Hair follicular keratinocyte (primary cell): ENCODE results near the gene RAB39A. TPM values are rescaled to one million over a fixed set of nuclear protein-coding genes. Genes with fewer than 3 reads are reported as not detected.

ENCODE experiments used
- total RNA-seq: library from RNA; depleted of rRNA; stranded (reverse); fragments of >200 nt; gene quantifications from 2 replicates; pipeline ENCODE4 v1.2.3, GENCODE V29; 2015

Gene RAB39A, protein sequence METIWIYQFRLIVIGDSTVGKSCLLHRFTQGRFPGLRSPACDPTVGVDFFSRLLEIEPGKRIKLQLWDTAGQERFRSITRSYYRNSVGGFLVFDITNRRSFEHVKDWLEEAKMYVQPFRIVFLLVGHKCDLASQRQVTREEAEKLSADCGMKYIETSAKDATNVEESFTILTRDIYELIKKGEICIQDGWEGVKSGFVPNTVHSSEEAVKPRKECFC
- not detected in 2 replicates for total RNA-seq

DNA sequence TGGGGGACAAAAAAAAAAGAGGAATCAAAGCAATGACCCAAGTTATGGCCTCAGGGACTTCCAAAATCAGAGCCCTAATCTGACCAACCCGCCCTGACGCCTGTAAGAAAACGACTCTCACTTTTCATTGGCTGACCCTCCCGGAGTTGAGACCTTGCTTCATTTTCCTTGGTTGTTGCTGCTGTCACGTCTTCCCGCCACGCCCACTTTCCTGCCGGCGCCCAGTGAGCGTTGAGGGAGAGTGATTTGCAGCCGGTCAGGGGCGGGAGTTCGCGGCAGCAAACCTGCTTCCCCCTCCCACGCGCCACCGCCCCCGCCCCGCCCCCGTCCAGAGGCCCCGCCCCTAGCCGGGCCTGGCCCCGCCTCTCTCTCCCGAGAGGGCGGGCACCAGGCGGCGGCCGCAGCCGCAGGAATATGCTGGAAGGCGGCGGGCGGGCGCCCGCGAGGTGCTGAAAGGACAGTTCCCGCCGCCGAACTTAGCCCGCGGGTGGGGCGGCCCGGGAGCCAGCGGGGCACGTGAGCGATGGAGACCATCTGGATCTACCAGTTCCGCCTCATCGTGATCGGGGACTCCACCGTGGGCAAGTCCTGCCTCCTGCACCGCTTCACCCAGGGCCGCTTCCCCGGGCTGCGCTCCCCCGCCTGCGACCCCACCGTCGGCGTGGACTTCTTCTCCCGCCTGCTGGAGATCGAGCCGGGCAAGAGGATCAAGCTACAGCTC lies at the start of gene RAB39A:
TSS of gene RAB39A (plus strand) at position 403 of the 721 bp plus-strand sequence. CDS start at position 524, 121 bp downstream.

DNA sequence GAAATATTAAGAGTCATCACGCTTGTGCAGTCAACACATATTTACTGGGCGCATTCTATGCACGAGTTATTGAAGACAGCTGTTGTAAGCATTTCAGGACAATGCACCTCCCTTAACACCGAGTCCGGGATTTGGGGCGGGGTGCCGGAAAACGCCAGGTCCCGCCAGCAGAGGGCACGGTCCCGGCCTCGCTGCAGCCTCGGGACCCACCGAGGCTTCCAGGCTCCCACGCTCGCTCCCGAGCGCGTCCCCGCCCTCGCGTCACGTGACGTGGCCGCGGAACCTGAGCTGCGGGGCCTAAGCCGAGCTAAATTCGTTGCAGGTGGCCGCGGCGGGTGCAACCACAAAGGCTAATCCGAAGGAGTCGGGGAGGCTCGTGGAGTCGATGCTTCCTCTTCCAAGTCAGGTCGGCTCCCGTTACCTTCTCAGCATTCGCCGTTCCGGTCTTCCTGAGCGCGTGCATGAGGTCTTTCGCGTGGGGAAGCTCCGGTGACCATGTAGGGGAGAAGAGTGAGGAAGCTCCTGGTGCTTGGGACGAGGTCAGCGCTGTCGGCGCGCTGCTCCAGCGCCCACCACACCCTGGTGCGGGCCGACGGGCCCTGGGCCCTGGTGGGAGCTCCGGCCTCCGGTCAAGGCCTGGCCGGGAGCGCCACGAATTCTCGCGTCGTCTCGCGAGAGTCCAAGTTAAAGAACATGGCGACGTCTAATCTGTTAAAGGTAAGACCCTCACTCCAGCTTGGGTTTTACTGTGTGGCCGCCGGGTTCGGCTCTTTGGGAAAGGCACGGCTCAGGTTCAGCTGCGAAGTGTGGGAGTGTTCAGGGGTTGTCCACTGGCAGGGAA lies 80.6 kb downstream of the RAB39A start, which contains the start of gene CUL5:
TSS of gene CUL5 (plus strand) at position 243 of the 841 bp plus-strand sequence. CDS start at position 694, 451 bp downstream.

Other genes with a start within 250 kb of the RAB39A start
- not detected in 2 replicates for gene SLN, start 216.4 kb upstream of the RAB39A start, total RNA-seq
- 51.6 and 51.9 TPM in 2 replicates for gene SLC35F2, start 69.7 kb upstream of the RAB39A start, total RNA-seq
- 16.8 and 27.0 TPM in 2 replicates for gene CUL5, start 80.5 kb downstream of the RAB39A start, total RNA-seq
- 91.8 and 92.9 TPM in 2 replicates for gene ACAT1, start 193.1 kb downstream of the RAB39A start, total RNA-seq